ENCODE results near the gene ORAI3.

DNA sequence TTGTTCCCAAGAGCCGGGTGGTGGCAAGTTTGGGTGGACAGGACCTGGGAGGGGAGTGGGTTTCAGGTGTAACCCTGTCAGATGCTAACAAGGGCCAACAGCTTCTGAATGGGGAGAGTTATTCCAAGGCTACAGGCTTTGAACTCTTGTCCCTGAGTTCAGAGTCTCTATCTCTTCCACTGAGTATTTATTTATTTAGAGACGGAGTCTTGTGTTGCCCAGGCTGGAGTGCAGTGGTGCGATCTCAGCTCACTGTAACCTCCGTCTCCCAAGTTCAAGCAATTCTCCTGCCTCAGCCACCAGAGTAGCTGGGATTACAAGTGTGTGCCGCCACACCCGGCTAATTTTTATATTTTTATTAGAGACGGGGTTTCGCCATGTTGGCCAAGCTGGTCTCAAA is 6.1 kb downstream of the ORAI3 start:
- TF ChIP-seq POLR2AphosphoS5 (IDR thresholded peaks at IDR 0.05) (no peak), EP300 (IDR thresholded peaks at IDR 0.05) (no peak), POLR2A (IDR thresholded peaks at IDR 0.05) (no peak)
- TF ChIP-seq, protein P1, sequence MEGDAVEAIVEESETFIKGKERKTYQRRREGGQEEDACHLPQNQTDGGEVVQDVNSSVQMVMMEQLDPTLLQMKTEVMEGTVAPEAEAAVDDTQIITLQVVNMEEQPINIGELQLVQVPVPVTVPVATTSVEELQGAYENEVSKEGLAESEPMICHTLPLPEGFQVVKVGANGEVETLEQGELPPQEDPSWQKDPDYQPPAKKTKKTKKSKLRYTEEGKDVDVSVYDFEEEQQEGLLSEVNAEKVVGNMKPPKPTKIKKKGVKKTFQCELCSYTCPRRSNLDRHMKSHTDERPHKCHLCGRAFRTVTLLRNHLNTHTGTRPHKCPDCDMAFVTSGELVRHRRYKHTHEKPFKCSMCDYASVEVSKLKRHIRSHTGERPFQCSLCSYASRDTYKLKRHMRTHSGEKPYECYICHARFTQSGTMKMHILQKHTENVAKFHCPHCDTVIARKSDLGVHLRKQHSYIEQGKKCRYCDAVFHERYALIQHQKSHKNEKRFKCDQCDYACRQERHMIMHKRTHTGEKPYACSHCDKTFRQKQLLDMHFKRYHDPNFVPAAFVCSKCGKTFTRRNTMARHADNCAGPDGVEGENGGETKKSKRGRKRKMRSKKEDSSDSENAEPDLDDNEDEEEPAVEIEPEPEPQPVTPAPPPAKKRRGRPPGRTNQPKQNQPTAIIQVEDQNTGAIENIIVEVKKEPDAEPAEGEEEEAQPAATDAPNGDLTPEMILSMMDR (IDR thresholded peaks at IDR 0.05), result no peak
